Subcutaneous abdominal adipose tissue (tissue), 5 donors: ENCODE measurements around the gene GFER.

ENCODE experiments used
- H3K27ac ChIP-seq: one replicate; pipeline ENCODE4 v1.7.0; 2013; ENCODE audit warnings: low read depth, mild to moderate bottlenecking, inconsistent platforms, low read length, moderate library complexity
- H3K27me3 ChIP-seq, 5 donors: one replicate each; pipeline ENCODE4 v1.7.0; 2013; ENCODE audit warnings: low read length in 5 of 5, inconsistent platforms in 1 of 5; ENCODE audit not compliant: control insufficient read depth in 5 of 5, insufficient read depth in 4 of 5
- H3K36me3 ChIP-seq, 5 donors: one replicate each; pipeline ENCODE4 v1.7.0; 2013; ENCODE audit warnings: low read length in 5 of 5; ENCODE audit not compliant: control insufficient read depth in 5 of 5, insufficient read depth in 5 of 5
- H3K4me1 ChIP-seq, 5 donors: one replicate each; pipeline ENCODE4 v1.7.0; 2013; ENCODE audit warnings: low read length in 5 of 5, mild to moderate bottlenecking in 3 of 5, moderate library complexity in 1 of 5; ENCODE audit not compliant: control insufficient read depth in 5 of 5, insufficient read depth in 5 of 5
- H3K4me3 ChIP-seq, 5 donors: one replicate each; pipeline ENCODE4 v1.7.0; 2013; ENCODE audit warnings: low read length in 5 of 5, low read depth in 1 of 5
- H3K9ac ChIP-seq, 5 donors: one replicate each; pipeline ENCODE4 v1.7.0; 2013; ENCODE audit warnings: low read length in 5 of 5, mild to moderate bottlenecking in 4 of 5, moderate library complexity in 3 of 5
- H3K9me3 ChIP-seq, 5 donors: one replicate each; pipeline ENCODE4 v1.7.0; 2013; ENCODE audit warnings: low read length in 5 of 5; ENCODE audit not compliant: control insufficient read depth in 5 of 5
- donor health status: healthy.
- donor health status: healthy.
- donor health status: healthy.
- donor health status: healthy.
- donor health status: healthy.

The GFER gene

GRCh38 chr16:1999866-2000514 is 16.0 kb downstream of the GFER start:
- peaks cover 0 to 37% (median 32%) of the 10 kb centered on the region in 5 donors for H3K4me1 ChIP-seq
- no peak overlapping the region for H3K27ac ChIP-seq
- no peaks in the 10 kb centered on the region for H3K9me3 ChIP-seq
- H3K27me3 ChIP-seq: no peaks in the 10 kb centered on the region
- H3K36me3 ChIP-seq: peaks cover 0 to 67% (median 59%) of the 10 kb centered on the region in 5 donors
- H3K9ac ChIP-seq: no peak overlapping the region
- no peak overlapping the region for H3K4me3 ChIP-seq

- Histone ChIP-seq H3K9ac (no peak overlapping the region), H3K4me3 (no peak overlapping the region), H3K9me3 (no peaks in the 10 kb centered on the region), H3K27me3 (no peaks in the 10 kb centered on the region), H3K36me3 (peaks cover 0 to 67% (median 58%) of the 10 kb centered on the region in 5 donors), H3K27ac (no peak overlapping the region), H3K4me1 (peaks cover 0 to 48% (median 32%) of the 10 kb centered on the region in 5 donors)
Observed at GRCh38 chr16:2001035-2001434, 17.0 kb downstream of the GFER start.

GRCh38 chr16:2001456-2002355 is 17.7 kb downstream of the GFER start:
- Histone ChIP-seq H3K9ac (no peak overlapping the region), H3K27ac (no peak overlapping the region), H3K4me3 (no peak overlapping the region), H3K4me1 (peaks cover 0 to 52% (median 35%) of the 10 kb centered on the region in 5 donors), H3K27me3 (no peaks in the 10 kb centered on the region), H3K9me3 (no peaks in the 10 kb centered on the region), H3K36me3 (peaks cover 0 to 67% (median 58%) of the 10 kb centered on the region in 5 donors)

- H3K27ac ChIP-seq: no peak overlapping the region
- peaks cover 5 to 53% (median 41%) of the 10 kb centered on the region in 5 donors for H3K4me1 ChIP-seq
- no peaks in the 10 kb centered on the region for H3K27me3 ChIP-seq
- no peaks in the 10 kb centered on the region for H3K9me3 ChIP-seq
- H3K9ac ChIP-seq: no peak overlapping the region
- peaks cover 0 to 58% (median 53%) of the 10 kb centered on the region in 5 donors for H3K36me3 ChIP-seq
- H3K4me3 ChIP-seq: no peak overlapping the region
Observed at GRCh38 chr16:2002406-2003230, 18.6 kb downstream of the GFER start.

GRCh38 chr16:2003231-2003826 is 19.3 kb downstream of the GFER start:
- no peak overlapping the region for H3K9ac ChIP-seq

GRCh38 chr16:2003827-2004641 is 20.0 kb downstream of the GFER start:
- Histone ChIP-seq H3K27me3 (no peaks in the 10 kb centered on the region), H3K4me1 (peaks cover 11 to 59% (median 56%) of the 10 kb centered on the region in 5 donors), H3K36me3 (peaks cover 0 to 45% (median 44%) of the 10 kb centered on the region in 5 donors), H3K9me3 (no peaks in the 10 kb centered on the region), H3K9ac (no peak overlapping the region), H3K4me3 (peak overlapping the region in 2 of 5 donors; percentile 25 to 43), H3K27ac (no peak overlapping the region)

More at GRCh38 chr16:2003231-2003826, 19.3 kb downstream of the GFER start:
- Histone ChIP-seq H3K9me3 (no peaks in the 10 kb centered on the region), H3K36me3 (peaks cover 0 to 51% (median 47%) of the 10 kb centered on the region in 5 donors), H3K27ac (no peak overlapping the region), H3K4me1 (peaks cover 7 to 53% (median 49%) of the 10 kb centered on the region in 5 donors), H3K27me3 (no peaks in the 10 kb centered on the region), H3K4me3 (no peak overlapping the region)

GRCh38 chr16:2004795-2005517 is 21.0 kb downstream of the GFER start:
- Histone ChIP-seq H3K36me3 (peaks cover 0 to 36% (median 35%) of the 10 kb centered on the region in 5 donors), H3K9ac (peak overlapping the region in 1 of 5 donors; percentile 46), H3K4me3 (no peak overlapping the region), H3K4me1 (peaks cover 11 to 63% (median 58%) of the 10 kb centered on the region in 5 donors), H3K9me3 (no peaks in the 10 kb centered on the region), H3K27me3 (no peaks in the 10 kb centered on the region), H3K27ac (no peak overlapping the region)

GRCh38 chr16:2005646-2006045 is 21.7 kb downstream of the GFER start:
- Histone ChIP-seq H3K4me1 (peaks cover 17 to 70% (median 65%) of the 10 kb centered on the region in 5 donors), H3K27ac (no peak overlapping the region), H3K36me3 (peaks cover 0 to 29% (median 29%) of the 10 kb centered on the region in 5 donors), H3K4me3 (no peak overlapping the region), H3K27me3 (no peaks in the 10 kb centered on the region), H3K9ac (peak overlapping the region in 1 of 5 donors; percentile 46), H3K9me3 (no peaks in the 10 kb centered on the region)
